BJ (cell line): Measurements from ENCODE around the gene PKD1L1. TPM values are rescaled to one million over a fixed set of nuclear protein-coding genes. Genes with fewer than 3 reads are reported as not detected.

ENCODE experiments used
- CTCF ChIA-PET: fragments of 350-600 bp; formaldehyde crosslinking; extraction: SDS; loops from one replicate; lab custom pipeline; 2021; ENCODE audit warnings: antibody characterized with exemption, inconsistent platforms; lab: Yijun Ruan, JAX
- POLR2A ChIA-PET: fragments of 300-600 bp; sonication (Branson Sonifier 250); formaldehyde crosslinking; extraction: SDS; loops from one replicate; lab custom pipeline; 2021; ENCODE audit warnings: antibody characterized with exemption; lab: Charles Lee
- DNase-seq: peaks from one replicate; pipeline ENCODE4 v3.0.0-alpha.2; 2011; ENCODE audit warnings: low read depth
- H3K27me3 ChIP-seq: 2 replicates; pipeline ENCODE4 v1.6.0; 2011; ENCODE audit warnings: low read length; ENCODE audit not compliant: control insufficient read depth, insufficient read depth
- H3K36me3 ChIP-seq: 2 replicates; pipeline ENCODE4 v1.5.1; 2011; ENCODE audit warnings: low read length; ENCODE audit not compliant: control insufficient read depth, insufficient read depth
- H3K4me3 ChIP-seq: 2 replicates; pipeline ENCODE4 v1.5.1; 2011; ENCODE audit warnings: low read depth, mild to moderate bottlenecking, control low read depth, low read length
- CTCF ChIP-seq: IDR thresholded peaks from 2 replicates; pipeline ENCODE4 v1.5.1; 2011; ENCODE audit warnings: low read depth, mild to moderate bottlenecking, control low read depth, inconsistent platforms, low read length, moderate library complexity; ENCODE audit not compliant: insufficient read depth
- polyA plus RNA-seq: library from polyadenylated mRNA; depleted of rRNA; stranded (reverse); fragments of >200 nt; gene quantifications from 2 replicates; pipeline ENCODE4 v1.2.3, GENCODE V29; 2011

The PKD1L1 gene
- polyA plus RNA-seq, 1 experiment, result 0.13 TPM

GRCh38 chr7:47915616-47915976 lies 32.7 kb downstream of the PKD1L1 start:
- no peak for DNase-seq
- POLR2A ChIA-PET, result no interaction called here
- CTCF ChIA-PET, result interaction anchor here (0.8 to 1.0 kb wide), 2 partner anchors 9 to 21 kb away, joined by 3 read pairs; no protein-coding TSS in a partner anchor

GRCh38 chr7:47914717-47915615 lies 33.3 kb downstream of the PKD1L1 start:
- TF ChIP-seq CTCF, result no peak
- ChIA-PET POLR2A (no interaction called here), CTCF (interaction anchor here (0.8 kb wide), 1 partner anchor 22 kb away, joined by 3 read pairs; no protein-coding TSS in a partner anchor)
- H3K27me3 ChIP-seq, result no peaks in the 10 kb centered on the region
- DNase-seq, result peak; percentile 69
- H3K4me3 ChIP-seq, result no peak overlapping the region
- H3K36me3 ChIP-seq, result no peaks in the 10 kb centered on the region

More at GRCh38 chr7:47915616-47915976, 32.7 kb downstream of the PKD1L1 start:
- Histone ChIP-seq H3K27me3 (no peaks in the 10 kb centered on the region), H3K4me3 (no peak overlapping the region), H3K36me3 (no peaks in the 10 kb centered on the region)
- TF ChIP-seq CTCF, result no peak

- ChIA-PET CTCF (interaction anchor here (0.6 kb wide), 1 partner anchor 500 kb away, joined by 3 read pairs; no protein-coding TSS in a partner anchor), POLR2A (no interaction called here)
- Histone ChIP-seq H3K27me3 (no peaks in the 10 kb centered on the region), H3K36me3 (no peaks in the 10 kb centered on the region), H3K4me3 (no peak overlapping the region)
- no peak for TF ChIP-seq CTCF
- no peak for DNase-seq
These were observed 35.9 kb downstream of the PKD1L1 start for GRCh38 chr7:47912332-47912731.

GRCh38 chr7:47908720-47909119 lies 39.5 kb downstream of the PKD1L1 start:
- no peak for TF ChIP-seq CTCF
- CTCF ChIA-PET, result interaction anchor here (2.0 kb wide), 1 partner anchor 11 kb away, joined by 6 read pairs; no protein-coding TSS in a partner anchor
- Histone ChIP-seq H3K36me3 (no peaks in the 10 kb centered on the region), H3K27me3 (no peaks in the 10 kb centered on the region), H3K4me3 (no peak overlapping the region)
- DNase-seq, result no peak
- POLR2A ChIA-PET, result no interaction called here

GRCh38 chr7:47907981-47908616 lies 40.2 kb downstream of the PKD1L1 start:
- Histone ChIP-seq H3K27me3 (no peaks in the 10 kb centered on the region), H3K4me3 (no peak overlapping the region), H3K36me3 (no peaks in the 10 kb centered on the region)
- DNase-seq, result no peak
- POLR2A ChIA-PET, result no interaction called here
- no peak for TF ChIP-seq CTCF
- CTCF ChIA-PET, result interaction anchor here (0.6 to 2.0 kb wide), 2 partner anchors 11 to 648 kb away, joined by 3 to 6 read pairs; no protein-coding TSS in a partner anchor
